KMS-11 (cell line): Measurements from ENCODE around the gene THSD7A.

Experiments used
- H2AFZ ChIP-seq: fragments of 200-600 bp; sonication (generic); 2 replicates; pipeline ENCODE4 v1.6.1; 2016; ENCODE audit warnings: antibody characterized with exemption, mixed run types, low read depth
- H3K27ac ChIP-seq: fragments of 200-600 bp; sonication (generic); 2 replicates; pipeline ENCODE4 v1.6.1; 2016; ENCODE audit warnings: mild to moderate bottlenecking, mixed run types
- H3K27me3 ChIP-seq: fragments of 200-600 bp; sonication (generic); 2 replicates; pipeline ENCODE4 v1.6.1; 2017; ENCODE audit warnings: mild to moderate bottlenecking, low read depth, mixed run types, moderate library complexity; ENCODE audit not compliant: insufficient read depth
- H3K36me3 ChIP-seq: fragments of 200-600 bp; sonication (generic); 2 replicates; pipeline ENCODE4 v1.6.1; 2017; ENCODE audit warnings: mild to moderate bottlenecking, mixed run types; ENCODE audit not compliant: insufficient read depth
- H3K4me1 ChIP-seq: fragments of 200-600 bp; sonication (generic); 2 replicates; pipeline ENCODE4 v1.6.1; 2016; ENCODE audit warnings: mild to moderate bottlenecking, low read depth, mixed run types; ENCODE audit not compliant: poor library complexity, severe bottlenecking
- H3K4me2 ChIP-seq: fragments of 200-600 bp; sonication (generic); 2 replicates; pipeline ENCODE4 v1.7.0; 2016; ENCODE audit warnings: mild to moderate bottlenecking, mixed run types
- H3K4me3 ChIP-seq: fragments of 200-600 bp; sonication (generic); IDR thresholded peaks from 2 replicates; pipeline ENCODE4 v1.6.1; 2017; ENCODE audit warnings: low read depth, low read length, mixed read lengths; ENCODE audit not compliant: insufficient read depth
- H3K79me2 ChIP-seq: fragments of 200-600 bp; sonication (generic); 2 replicates; pipeline ENCODE4 v1.6.1; 2016; ENCODE audit warnings: low read depth, mixed run types; ENCODE audit not compliant: insufficient read depth
- H3K9ac ChIP-seq: fragments of 200-600 bp; sonication (generic); 2 replicates; pipeline ENCODE4 v1.6.1; 2016; ENCODE audit warnings: mild to moderate bottlenecking, mixed run types
- H4K20me1 ChIP-seq: fragments of 200-600 bp; sonication (generic); 2 replicates; pipeline ENCODE4 v1.6.1; 2016; ENCODE audit warnings: mild to moderate bottlenecking, mixed run types; ENCODE audit not compliant: insufficient read depth
- TF ChIP-seq, protein P1 (sequence below): fragments of 200-600 bp; sonication (generic); conservative IDR thresholded peaks from 2 replicates; pipeline ENCODE4 v1.6.1; 2017; ENCODE audit warnings: low read depth, mild to moderate bottlenecking, antibody characterized with exemption, low read length, moderate library complexity, mixed read lengths

The THSD7A gene

DNA sequence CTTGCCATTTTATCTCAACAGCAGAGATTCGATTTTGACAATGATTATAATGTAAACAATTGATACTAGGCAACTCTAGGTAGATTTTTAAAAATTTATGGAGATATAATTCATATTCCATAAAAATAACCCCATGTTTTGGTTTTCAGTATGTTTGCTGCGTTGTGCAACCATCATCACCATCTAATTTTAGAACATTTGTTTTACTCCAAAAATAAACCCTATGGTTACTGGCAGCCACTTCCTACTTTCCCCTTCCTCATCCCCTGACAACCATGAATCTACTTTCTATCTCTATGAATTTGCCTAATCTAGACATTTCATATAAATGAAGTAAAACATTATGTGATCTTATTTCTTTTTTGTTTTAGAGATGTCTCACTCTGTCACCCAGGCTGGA is 401.9 kb downstream of the THSD7A start:
- Histone ChIP-seq H2AFZ (no peak overlapping the region), H3K4me2 (no peak overlapping the region)

DNA sequence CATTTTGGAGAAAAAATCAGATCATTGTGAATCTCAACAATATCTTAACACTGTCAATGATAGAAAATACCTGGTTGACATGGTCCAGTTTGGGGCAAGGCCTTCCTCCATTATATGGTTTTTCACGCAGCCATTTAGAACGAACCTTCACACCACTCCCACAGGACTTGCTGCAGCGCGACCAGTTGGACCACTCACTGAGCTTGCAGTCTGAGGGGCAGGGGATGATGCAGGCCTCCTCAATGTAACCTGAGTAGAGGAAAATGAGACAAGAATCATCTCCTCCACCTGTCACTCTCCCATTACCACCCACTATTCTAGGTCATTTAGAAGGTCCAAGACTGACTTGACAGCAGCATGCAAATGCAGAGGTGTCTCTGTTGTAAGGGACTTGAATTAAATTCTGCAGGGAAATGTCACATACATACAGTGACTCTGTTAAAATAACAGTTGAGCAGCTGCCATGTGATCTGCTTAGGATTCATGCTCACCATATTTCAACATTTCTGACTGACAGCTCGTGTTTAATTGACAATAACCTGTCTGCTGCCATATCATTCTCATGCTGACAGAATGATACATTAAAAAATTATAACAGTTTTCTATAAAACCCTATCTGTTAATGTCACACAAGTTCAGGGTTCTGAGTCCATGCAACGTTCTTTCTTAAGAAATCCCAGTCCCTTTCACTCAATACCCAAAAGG is 403.0 kb downstream of the THSD7A start:
- no peaks in the 10 kb centered on the region for H3K27me3 ChIP-seq
- no peak overlapping the region for H3K27ac ChIP-seq
- TF ChIP-seq, protein P1, sequence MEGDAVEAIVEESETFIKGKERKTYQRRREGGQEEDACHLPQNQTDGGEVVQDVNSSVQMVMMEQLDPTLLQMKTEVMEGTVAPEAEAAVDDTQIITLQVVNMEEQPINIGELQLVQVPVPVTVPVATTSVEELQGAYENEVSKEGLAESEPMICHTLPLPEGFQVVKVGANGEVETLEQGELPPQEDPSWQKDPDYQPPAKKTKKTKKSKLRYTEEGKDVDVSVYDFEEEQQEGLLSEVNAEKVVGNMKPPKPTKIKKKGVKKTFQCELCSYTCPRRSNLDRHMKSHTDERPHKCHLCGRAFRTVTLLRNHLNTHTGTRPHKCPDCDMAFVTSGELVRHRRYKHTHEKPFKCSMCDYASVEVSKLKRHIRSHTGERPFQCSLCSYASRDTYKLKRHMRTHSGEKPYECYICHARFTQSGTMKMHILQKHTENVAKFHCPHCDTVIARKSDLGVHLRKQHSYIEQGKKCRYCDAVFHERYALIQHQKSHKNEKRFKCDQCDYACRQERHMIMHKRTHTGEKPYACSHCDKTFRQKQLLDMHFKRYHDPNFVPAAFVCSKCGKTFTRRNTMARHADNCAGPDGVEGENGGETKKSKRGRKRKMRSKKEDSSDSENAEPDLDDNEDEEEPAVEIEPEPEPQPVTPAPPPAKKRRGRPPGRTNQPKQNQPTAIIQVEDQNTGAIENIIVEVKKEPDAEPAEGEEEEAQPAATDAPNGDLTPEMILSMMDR, result no peak
- no peak overlapping the region for H2AFZ ChIP-seq
- no peaks in the 10 kb centered on the region for H3K36me3 ChIP-seq
- no peak overlapping the region for H3K9ac ChIP-seq
- H3K4me1 ChIP-seq, result no peaks in the 10 kb centered on the region
- H3K4me2 ChIP-seq, result no peak overlapping the region
- no peak overlapping the region for H3K4me3 ChIP-seq
- no peaks in the 10 kb centered on the region for H4K20me1 ChIP-seq
- no peaks in the 10 kb centered on the region for H3K79me2 ChIP-seq

More for the DNA sequence above, 401.9 kb downstream of the THSD7A start:
- TF ChIP-seq, protein P1, result no peak
- H3K4me1 ChIP-seq, result no peaks in the 10 kb centered on the region
- H3K36me3 ChIP-seq, result no peaks in the 10 kb centered on the region
- no peaks in the 10 kb centered on the region for H3K27me3 ChIP-seq
- H3K27ac ChIP-seq, result no peak overlapping the region
- no peaks in the 10 kb centered on the region for H4K20me1 ChIP-seq
- no peak overlapping the region for H3K9ac ChIP-seq
- no peaks in the 10 kb centered on the region for H3K79me2 ChIP-seq
- no peak overlapping the region for H3K4me3 ChIP-seq

DNA sequence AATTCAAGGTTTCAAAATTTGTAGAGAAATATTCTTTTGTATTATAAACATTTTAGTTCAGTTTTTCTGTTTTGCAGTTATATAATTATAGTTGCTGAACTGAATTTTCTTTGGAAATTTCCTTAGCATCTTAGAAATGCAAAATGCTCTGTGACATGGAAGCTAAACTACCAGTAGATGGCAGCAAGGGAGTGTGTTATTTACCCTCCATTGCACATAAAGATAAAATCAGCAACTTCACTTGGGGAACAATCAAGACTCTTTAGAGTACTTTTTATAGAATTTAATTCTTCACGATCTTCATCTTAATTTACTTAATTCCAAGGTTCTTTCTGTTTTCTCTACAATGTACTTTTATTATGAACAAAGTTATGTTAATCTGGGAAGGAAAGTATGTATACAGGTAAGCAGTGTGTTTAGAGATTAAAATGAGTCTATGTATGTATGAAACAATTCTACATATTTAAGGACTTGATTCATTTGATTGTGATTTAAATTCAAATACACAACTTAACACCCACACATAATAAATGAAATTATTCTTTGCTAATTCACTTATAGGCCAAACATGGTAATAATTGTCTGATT is 404.2 kb downstream of the THSD7A start:
- H2AFZ ChIP-seq, result no peak overlapping the region
- H3K4me3 ChIP-seq, result no peak overlapping the region
- no peaks in the 10 kb centered on the region for H3K4me1 ChIP-seq
- TF ChIP-seq, protein P1, result peak; percentile 86
- H3K27me3 ChIP-seq, result no peaks in the 10 kb centered on the region
- no peak overlapping the region for H3K9ac ChIP-seq
- no peak overlapping the region for H3K27ac ChIP-seq
- H4K20me1 ChIP-seq, result no peaks in the 10 kb centered on the region
- no peaks in the 10 kb centered on the region for H3K79me2 ChIP-seq
- H3K4me2 ChIP-seq, result no peak overlapping the region
- H3K36me3 ChIP-seq, result no peaks in the 10 kb centered on the region

DNA sequence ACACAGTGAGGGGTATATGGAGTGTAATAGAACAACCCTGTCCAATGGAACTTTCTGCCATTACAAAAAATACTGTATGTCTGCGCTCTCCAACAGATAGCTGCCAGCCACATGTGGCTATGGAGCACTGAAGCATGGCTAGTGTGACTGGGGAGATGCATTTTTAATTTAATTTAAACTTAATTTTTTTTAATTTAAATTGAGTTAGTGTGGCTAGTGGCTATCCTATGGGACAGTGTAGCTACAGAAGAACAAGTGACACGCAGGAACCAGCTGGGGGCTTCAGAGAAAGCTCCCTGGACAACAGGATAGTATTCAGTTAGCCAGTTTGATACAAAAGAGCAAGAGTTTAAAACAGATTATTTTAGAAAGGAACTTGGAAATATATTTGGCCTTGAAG is 408.0 kb downstream of the THSD7A start:
- Histone ChIP-seq H3K27ac (no peak overlapping the region), H3K4me2 (no peak overlapping the region), H4K20me1 (no peaks in the 10 kb centered on the region), H3K79me2 (no peaks in the 10 kb centered on the region), H3K27me3 (no peaks in the 10 kb centered on the region), H2AFZ (no peak overlapping the region), H3K4me3 (no peak overlapping the region), H3K9ac (no peak overlapping the region), H3K4me1 (no peaks in the 10 kb centered on the region), H3K36me3 (no peaks in the 10 kb centered on the region)
- TF ChIP-seq, protein P1, result no peak
